ENCODE results near the gene KLF1. TPM values are rescaled to one million over a fixed set of nuclear protein-coding genes. Genes with fewer than 3 reads are reported as not detected.
"Not testable (repeated sequence)": the region's sequence is repeated elsewhere in the genome, so short reads cannot be mapped to it uniquely, and the experiment has no call there.

The KLF1 gene
- total RNA-seq, 2 donors from 2014 or later = 0.52 to 0.89 TPM

DNA sequence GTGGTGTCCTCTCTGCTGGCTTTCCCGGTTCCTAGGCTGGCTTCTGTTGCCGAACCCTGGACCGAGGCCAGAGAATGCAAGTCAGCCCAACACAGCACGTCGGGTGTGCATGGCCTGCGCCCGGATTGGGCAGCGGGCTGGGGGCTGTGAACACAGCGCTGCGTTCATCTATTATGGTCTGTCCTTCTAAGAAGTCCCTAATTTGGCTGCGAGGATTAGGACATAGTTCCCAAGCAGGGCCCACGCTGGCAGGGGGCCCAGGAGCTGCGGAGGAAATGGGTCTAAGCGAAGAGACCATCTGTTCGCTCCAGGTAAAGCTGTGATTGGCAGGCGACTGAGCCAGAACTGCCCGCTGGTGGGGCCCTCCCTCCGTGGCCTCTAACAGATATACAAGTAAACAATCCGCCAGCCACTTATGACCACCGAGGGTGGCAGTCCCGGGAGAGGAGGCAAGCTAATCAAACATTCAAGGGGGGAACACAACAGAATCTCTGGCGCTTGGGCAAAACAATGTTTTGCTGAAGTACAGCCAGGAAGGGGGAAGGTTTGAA is 26.1 kb upstream of the KLF1 start:
- no peaks in the 10 kb centered on the region for H3K36me3 Mint-ChIP-seq
- H3K9me3 Mint-ChIP-seq = no peaks in the 10 kb centered on the region

DNA sequence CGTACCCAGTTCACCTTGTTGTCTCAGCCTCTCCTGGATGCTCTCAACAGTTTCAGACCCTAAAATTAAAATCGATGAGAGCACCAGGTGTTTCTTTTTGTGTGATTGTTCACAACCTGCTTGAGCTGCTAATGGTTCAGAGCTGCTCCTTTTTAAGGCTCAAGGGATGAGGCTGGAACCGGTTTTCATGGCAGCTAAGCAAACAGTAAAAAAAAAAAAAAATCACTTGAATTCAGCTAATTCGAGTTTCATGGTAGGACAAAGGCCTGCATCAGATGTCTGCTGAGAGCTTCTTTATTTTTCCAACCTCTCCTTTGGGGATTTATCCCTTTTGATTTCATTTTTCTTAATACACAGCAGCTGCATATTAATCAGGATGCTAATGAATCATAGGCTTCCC is 25.6 kb upstream of the KLF1 start:
- H3K4me3 Mint-ChIP-seq = no peak overlapping the region
- ATAC-seq = no peak
- no peaks in the 10 kb centered on the region for H3K9me3 Mint-ChIP-seq
- no peaks in the 10 kb centered on the region for H3K27me3 Mint-ChIP-seq
- DNase-seq (ENCODE audit: low spot score) = no peak
- no peak overlapping the region for H3K27ac Mint-ChIP-seq
- no peaks in the 10 kb centered on the region for H3K36me3 Mint-ChIP-seq
- peaks cover 24 to 27% of the 10 kb centered on the region in 2 donors for H3K4me1 Mint-ChIP-seq (ENCODE audit: low read depth in 2 of 2)

More for the DNA sequence above, 26.1 kb upstream of the KLF1 start:
- Mint-ChIP-seq H3K27ac (peak overlapping the region; percentile 83 to 89), H3K4me3 (peak overlapping the region; percentile 54), H3K27me3 (no peaks in the 10 kb centered on the region), H3K4me1 (ENCODE audit: low read depth in 2 of 2) (peaks cover 24 to 27% of the 10 kb centered on the region in 2 donors)
- no peak for ATAC-seq
- DNase-seq (ENCODE audit: low spot score) = no peak

DNA sequence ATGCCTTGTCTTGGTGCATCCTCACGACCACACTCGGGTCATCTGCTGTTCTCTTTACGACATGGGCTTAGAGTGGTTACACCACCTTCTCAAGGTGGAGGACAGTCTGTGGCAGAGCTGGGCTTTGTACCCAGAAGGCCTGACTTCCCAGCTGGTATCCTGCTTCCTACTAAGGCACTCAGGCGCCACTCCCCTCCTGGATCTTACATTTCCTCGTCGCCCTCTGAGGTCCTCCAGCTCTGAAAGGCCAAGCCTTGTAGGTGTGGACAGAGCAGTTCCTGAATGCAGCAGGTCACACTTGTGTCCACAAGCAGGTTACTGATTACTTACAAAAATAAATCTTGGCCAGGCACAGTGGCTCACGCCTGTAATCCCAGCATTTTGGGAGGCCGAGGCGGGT is 20.2 kb upstream of the KLF1 start:
- ATAC-seq (no peak), DNase-seq (ENCODE audit: low spot score) (no peak)
- Mint-ChIP-seq H3K4me3 (no peak overlapping the region), H3K4me1 (ENCODE audit: low read depth in 2 of 2) (peaks cover 4 to 7% of the 10 kb centered on the region in 2 donors), H3K27me3 (no peaks in the 10 kb centered on the region), H3K27ac (no peak overlapping the region), H3K36me3 (no peaks in the 10 kb centered on the region), H3K9me3 (no peaks in the 10 kb centered on the region)

DNA sequence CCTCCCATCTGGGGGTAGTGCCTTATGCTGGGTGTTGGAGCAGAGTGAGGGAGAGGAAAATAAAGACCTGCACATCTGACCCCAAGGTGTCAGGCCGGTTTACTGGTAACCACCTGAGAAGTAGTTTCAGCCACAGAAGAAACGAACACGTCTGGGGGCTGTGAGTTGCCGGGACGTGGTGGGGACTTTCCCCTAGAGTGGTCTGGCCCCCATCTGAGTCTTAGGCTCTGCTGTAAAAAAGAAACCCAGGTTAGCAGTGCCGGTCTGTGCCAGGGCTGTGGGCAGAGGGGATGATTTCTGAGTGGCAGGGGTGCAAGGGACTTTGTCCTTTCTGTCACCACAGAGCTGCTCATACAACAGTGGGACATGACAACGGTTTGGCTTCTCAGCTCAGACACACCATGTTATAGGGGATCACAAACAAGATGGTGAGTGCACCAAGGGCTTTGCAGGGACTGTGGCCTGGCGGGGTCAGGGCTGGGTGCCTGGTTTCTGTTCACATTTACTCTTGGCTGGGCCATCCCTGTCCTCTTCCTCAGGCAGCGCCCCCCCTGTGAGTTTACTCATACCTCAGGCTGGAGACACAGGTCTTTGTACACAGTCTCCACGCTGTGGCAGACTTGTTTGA is 13.0 kb upstream of the KLF1 start:
- Mint-ChIP-seq H3K27ac (peak overlapping the region; percentile 67 to 73), H3K27me3 (no peaks in the 10 kb centered on the region), H3K36me3 (peaks cover 7% of the 10 kb centered on the region), H3K9me3 (no peaks in the 10 kb centered on the region), H3K4me3 (peak overlapping the region; percentile 75), H3K4me1 (ENCODE audit: low read depth in 2 of 2) (peaks cover 9 to 18% of the 10 kb centered on the region in 2 donors)
- DNase-seq (ENCODE audit: low spot score) (peak; percentile 75), ATAC-seq (peak; percentile 93 to 97)

DNA sequence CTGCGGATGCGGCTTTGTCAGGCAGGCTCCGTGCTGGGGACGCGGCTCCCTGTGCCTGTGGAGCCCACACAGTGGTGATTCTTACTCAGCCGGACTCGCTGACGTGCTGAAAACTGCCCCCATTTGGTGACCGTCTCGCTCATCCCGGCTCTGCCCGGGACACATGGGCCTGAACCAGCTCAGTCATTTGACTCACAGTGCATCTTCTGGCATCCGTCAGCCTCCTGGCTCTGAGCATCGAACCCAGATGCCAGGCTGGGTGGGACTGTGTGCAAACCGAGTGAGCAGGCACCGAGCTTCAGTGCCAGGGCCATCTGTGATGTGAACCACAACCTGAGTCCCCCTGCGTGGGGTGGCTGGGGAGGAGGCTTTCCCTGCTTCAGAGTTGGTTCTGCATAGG is 9.5 kb upstream of the KLF1 start:
- Mint-ChIP-seq H3K9me3 (no peaks in the 10 kb centered on the region), H3K4me1 (ENCODE audit: low read depth in 2 of 2) (peaks cover 18 to 24% of the 10 kb centered on the region in 2 donors), H3K36me3 (peaks cover 10% of the 10 kb centered on the region), H3K27me3 (no peaks in the 10 kb centered on the region), H3K27ac (no peak overlapping the region), H3K4me3 (no peak overlapping the region)
- DNase-seq (ENCODE audit: low spot score) = no peak
- no peak for ATAC-seq

DNA sequence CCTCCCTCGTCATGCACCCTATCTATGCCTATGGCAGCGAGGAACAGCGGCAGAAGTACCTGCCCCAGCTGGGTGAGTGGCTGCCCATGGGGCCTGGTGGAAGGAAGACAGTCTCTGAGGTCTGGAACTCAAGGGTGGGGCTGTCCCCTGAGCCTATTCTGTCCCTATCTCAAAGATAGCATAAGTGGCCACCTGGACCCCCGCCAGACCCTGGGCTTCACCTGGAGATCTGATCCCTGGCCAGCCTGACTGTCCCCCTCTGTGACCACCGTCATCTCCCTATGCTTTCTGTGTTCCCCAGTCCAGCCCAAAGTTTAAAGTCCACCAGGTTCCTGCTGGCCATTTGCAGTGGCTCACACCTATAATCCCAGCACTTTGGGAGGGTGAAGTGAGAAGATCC is 6.6 kb upstream of the KLF1 start:
- Mint-ChIP-seq H3K9me3 (no peaks in the 10 kb centered on the region), H3K4me3 (peak overlapping the region; percentile 38), H3K27me3 (no peaks in the 10 kb centered on the region), H3K36me3 (peaks cover 10% of the 10 kb centered on the region), H3K4me1 (ENCODE audit: low read depth in 2 of 2) (peaks cover 18 to 21% of the 10 kb centered on the region in 2 donors), H3K27ac (no peak overlapping the region)
- DNase-seq (ENCODE audit: low spot score) = no peak
- no peak for ATAC-seq

DNA sequence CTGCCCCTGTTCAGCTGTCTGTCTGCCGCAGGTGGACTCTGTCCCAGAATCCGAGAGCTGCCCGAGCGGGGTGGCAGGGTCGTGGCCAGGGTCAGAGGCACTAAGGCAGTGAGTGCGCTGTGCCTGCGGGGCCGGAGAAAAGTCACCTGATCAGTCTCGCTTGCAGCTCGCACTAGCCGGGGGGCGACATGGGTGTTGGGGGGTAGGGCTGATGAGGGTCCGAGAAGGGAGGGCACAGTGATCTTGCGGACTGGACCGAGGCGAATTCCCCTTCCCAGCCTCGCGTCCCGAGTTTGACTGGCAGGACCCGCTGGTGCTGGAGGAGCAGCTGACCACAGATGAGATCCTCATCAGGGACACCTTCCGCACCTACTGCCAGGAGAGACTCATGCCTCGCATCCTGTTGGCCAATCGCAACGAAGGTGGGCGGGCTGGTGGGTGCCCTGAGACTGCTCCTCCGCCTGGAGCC is 4.6 kb upstream of the KLF1 start:
- Mint-ChIP-seq H3K27me3 (no peaks in the 10 kb centered on the region), H3K36me3 (peaks cover 6% of the 10 kb centered on the region), H3K27ac (peak overlapping the region; percentile 68 to 93), H3K4me1 (ENCODE audit: low read depth in 2 of 2) (peaks cover 17 to 18% of the 10 kb centered on the region in 2 donors), H3K9me3 (no peaks in the 10 kb centered on the region), H3K4me3 (peak overlapping the region; percentile 90)
- ATAC-seq = no peak
- DNase-seq (ENCODE audit: low spot score) = no peak

DNA sequence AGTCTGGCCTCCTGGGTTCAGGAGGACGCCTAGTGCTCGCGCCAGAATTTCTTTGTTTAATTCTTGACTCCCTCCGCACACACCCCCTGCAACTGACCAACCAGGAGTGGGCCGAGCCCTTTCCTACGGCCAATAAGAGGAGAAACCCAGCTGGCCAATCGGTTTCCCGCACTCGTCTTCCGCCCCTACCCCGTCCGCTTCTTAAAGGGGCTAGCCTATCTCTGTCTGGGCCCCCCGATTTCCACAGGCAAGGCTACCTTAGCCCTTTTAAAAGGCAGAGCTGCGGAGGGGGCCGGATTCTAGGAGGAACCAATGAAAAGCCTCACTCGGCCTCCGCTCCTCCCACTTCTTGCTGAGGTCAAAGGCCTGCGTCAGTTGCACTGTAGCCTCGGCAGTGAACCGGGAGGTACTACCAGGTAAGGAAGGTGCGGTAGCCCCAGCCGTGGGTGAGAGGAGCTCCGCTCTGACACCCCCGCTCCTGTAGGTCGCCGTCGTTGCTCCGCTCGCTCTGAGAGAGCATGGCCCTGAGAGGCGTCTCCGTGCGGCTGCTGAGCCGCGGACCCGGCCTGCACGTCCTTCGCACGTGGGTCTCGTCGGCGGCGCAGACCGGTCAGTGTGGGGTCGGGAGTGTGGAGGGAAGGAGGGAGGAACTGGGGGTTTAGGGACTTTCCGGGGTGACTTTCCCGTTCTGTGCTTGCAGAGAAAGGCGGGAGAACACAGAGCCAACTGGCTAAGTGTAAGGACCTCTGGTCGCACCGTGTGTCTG is 4.0 kb upstream of the KLF1 start, which contains the start of gene GCDH:
TSS of gene GCDH (plus strand) at position 374 of the 766 bp plus-strand sequence. CDS start at position 519, 145 bp downstream.
- Mint-ChIP-seq H3K4me3 (peak within 1 kb of the TSS; percentile 90), H3K4me1 (ENCODE audit: low read depth in 2 of 2) (peaks cover 17 to 18% of the 10 kb centered on the region in 2 donors), H3K9me3 (no peaks in the 10 kb centered on the region), H3K27ac (peak within 1 kb of the TSS; percentile 68 to 93), H3K27me3 (no peaks in the 10 kb centered on the region), H3K36me3 (peaks cover 6% of the 10 kb centered on the region)
- peak; percentile 98 to 99 for ATAC-seq
- DNase-seq (ENCODE audit: low spot score) = peak; percentile 98

DNA sequence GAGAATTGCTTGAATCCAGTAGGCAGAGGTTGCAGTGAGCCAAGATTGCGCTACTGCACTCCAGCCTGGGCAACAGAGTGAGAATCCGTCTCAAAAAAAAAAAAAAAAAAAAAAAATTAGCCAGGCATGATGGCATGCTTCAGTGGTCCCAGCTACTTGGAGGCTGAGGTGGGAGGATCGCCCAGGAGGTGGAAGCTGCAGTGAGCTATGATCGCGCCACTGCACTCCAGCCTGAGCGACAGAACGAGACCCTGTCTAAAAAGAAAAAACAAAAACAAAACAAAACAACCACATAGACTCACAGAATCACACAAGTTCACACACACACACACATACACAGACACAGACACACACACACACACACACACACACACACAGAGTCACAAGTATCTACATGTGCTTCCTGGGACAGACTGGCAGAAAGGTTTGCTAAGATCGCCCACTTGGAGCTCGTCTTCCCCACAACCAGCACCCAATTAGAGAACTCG is 3.3 kb upstream of the KLF1 start:
- H3K27ac Mint-ChIP-seq = peak overlapping the region; percentile 68 to 93
- H3K4me1 Mint-ChIP-seq (ENCODE audit: low read depth in 2 of 2) = peaks cover 17 to 18% of the 10 kb centered on the region in 2 donors
- H3K36me3 Mint-ChIP-seq; H3K9me3 Mint-ChIP-seq; H3K27me3 Mint-ChIP-seq; ATAC-seq; DNase-seq (ENCODE audit: low spot score): not testable (repeated sequence)
- peak overlapping the region; percentile 90 for H3K4me3 Mint-ChIP-seq

DNA sequence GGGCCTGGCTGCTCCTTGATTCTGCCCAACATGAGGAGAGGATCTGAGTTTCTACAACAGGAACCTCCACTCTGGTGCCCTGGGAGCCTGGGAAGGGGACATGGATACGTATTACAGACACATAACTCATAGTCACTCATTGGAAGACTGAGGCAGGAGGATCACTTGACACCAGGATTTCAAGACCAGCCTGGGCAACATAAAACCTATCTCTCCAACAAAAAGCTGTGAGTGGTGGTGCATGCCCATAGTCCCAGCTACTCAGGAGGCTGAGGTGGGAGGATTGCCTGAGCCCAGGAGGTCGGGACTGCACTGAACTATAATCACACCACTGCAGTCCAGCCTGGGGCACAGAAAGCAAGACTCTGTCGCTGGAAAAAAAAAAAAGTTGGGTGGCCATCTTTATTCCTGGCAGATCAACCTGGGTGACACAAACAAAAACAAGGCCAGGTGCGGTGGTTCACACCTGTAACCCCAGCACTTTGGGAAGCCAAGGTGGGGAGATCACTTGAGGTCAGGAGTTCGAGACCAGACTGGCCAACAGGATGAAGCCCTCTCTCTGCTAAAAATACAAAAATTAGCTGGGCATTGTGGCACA is 1.1 kb upstream of the KLF1 start:
- Mint-ChIP-seq H3K9me3 (no peaks in the 10 kb centered on the region), H3K27ac (no peak overlapping the region), H3K27me3 (no peaks in the 10 kb centered on the region), H3K36me3 (no peaks in the 10 kb centered on the region), H3K4me3 (no peak overlapping the region), H3K4me1 (ENCODE audit: low read depth in 2 of 2) (peaks cover 18 to 23% of the 10 kb centered on the region in 2 donors)
- ATAC-seq (no peak), DNase-seq (ENCODE audit: low spot score) (no peak)

DNA sequence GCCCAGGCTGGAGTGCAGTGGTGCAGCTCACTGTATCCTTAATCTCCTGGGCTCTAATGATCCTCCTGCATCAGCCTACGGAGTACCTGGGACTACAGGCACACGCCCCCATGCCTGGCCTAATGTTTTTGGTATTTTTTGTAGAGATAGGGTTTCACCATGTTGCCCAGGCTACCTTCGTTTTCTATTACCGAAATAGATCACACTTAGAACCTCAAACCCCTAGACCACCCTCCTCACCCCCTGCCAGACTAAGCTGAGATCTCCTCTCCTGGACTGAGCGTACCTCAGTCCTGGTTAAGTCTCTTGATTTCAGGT is 391 bp downstream of the KLF1 start:
- Mint-ChIP-seq H3K27ac (no peak overlapping the region), H3K9me3 (no peaks in the 10 kb centered on the region), H3K4me3 (peak overlapping the region; percentile 51), H3K36me3 (no peaks in the 10 kb centered on the region), H3K4me1 (ENCODE audit: low read depth in 2 of 2) (peaks cover 21 to 24% of the 10 kb centered on the region in 2 donors), H3K27me3 (no peaks in the 10 kb centered on the region)
- DNase-seq (ENCODE audit: low spot score) (no peak), ATAC-seq (no peak)

DNA sequence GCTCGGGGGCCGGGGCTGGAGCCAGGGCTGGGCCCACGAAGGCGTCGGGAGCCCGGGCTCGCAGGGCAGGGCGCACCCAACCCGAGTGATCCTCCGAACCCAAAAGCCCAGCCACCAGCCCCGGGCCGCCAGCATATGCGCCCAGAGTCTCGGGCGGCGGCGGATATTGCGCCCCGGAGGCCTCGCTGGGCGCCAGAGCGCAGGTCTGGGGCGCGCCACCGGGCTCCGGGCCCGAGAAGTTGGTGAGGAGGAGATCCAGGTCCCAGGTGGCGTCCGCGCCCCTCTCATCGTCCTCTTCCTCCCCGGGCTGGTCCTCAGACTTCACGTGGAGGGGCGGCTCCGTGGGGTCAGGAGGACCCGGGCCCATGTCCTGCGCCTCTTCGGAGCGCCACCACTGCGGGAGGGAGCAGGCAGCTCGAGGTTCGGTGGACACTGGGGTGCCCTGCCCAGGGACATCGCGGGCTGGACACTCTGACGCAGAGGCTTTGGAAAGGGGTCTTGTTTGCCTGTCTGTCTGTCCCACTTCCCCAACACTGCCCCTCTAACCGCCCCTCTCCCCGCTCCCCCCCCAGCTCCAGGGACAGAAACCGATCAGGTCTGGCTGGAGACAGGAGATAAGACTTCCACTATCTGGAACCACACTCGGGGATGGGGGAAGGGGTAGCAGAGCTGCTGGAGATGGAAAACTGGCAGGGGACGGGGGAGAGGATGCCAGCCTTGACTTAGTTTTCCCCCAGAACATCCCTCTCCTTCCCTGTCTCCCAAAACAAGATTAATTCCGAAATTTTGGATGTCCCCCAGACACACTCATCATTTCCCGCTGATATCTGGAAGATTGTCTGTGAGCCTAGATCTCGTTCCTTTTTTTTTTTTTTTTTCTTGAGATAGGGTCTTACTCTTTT is 1.0 kb downstream of the KLF1 start:
- H3K4me1 Mint-ChIP-seq (ENCODE audit: low read depth in 2 of 2) = peaks cover 18 to 21% of the 10 kb centered on the region in 2 donors
- no peak overlapping the region for H3K27ac Mint-ChIP-seq
- H3K9me3 Mint-ChIP-seq = no peaks in the 10 kb centered on the region
- peak overlapping the region; percentile 51 for H3K4me3 Mint-ChIP-seq
- H3K27me3 Mint-ChIP-seq = no peaks in the 10 kb centered on the region
- no peak for DNase-seq (ENCODE audit: low spot score)
- peak; percentile 2 to 25 for ATAC-seq
- H3K36me3 Mint-ChIP-seq = no peaks in the 10 kb centered on the region

Data from natural killer cell treated with Interleukin-12 subunit alpha and Interleukin-12 subunit beta and Interleukin-15 and Interleukin-18, amount 100 ng/mL, for 72 hours (primary cell).